ENCODE results near the gene RERE.
"Not testable (repeated sequence)": the region's sequence is repeated elsewhere in the genome, so short reads cannot be mapped to it uniquely, and the experiment has no call there.

GRCh38 chr1:8727316-8727715, 90.1 kb downstream of the RERE start:
- TF ChIP-seq FOXM1 (IDR thresholded peaks at IDR 0.05; ENCODE audit: borderline replicate concordance); FOXA1 (IDR thresholded peaks at IDR 0.05); NFRKB (IDR thresholded peaks at IDR 0.05); SUZ12 (IDR thresholded peaks at IDR 0.05); SP1 (IDR thresholded peaks at IDR 0.05); LEF1 (IDR thresholded peaks at IDR 0.05; ENCODE audit: borderline replicate concordance); ARNT (IDR thresholded peaks at IDR 0.05); CTBP1 (IDR thresholded peaks at IDR 0.05; ENCODE audit: borderline replicate concordance); BHLHE40 (IDR thresholded peaks at IDR 0.05; ENCODE audit: borderline replicate concordance); ELF4 (IDR thresholded peaks at IDR 0.05); L3MBTL2 (conservative IDR thresholded peaks at IDR 0.05); ZNF384 (IDR thresholded peaks at IDR 0.05): not testable (repeated sequence)
- TF ChIP-seq, protein P1, sequence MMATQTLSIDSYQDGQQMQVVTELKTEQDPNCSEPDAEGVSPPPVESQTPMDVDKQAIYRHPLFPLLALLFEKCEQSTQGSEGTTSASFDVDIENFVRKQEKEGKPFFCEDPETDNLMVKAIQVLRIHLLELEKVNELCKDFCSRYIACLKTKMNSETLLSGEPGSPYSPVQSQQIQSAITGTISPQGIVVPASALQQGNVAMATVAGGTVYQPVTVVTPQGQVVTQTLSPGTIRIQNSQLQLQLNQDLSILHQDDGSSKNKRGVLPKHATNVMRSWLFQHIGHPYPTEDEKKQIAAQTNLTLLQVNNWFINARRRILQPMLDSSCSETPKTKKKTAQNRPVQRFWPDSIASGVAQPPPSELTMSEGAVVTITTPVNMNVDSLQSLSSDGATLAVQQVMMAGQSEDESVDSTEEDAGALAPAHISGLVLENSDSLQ (IDR thresholded peaks at IDR 0.05) = not testable (repeated sequence)
